Ecto neural progenitor cell (in vitro differentiated cells): ENCODE results near the gene DEFB121.

Experiments
- DNase-seq: peaks from one replicate; pipeline ENCODE4 v3.0.0-alpha.2; 2018; ENCODE audit warnings: low spot score

The DEFB121 gene

GRCh38 chr20:31363295-31363694 is 42.7 kb downstream of the DEFB121 start:
- DNase-seq, result no peak

GRCh38 chr20:31355981-31356380 is 50.0 kb downstream of the DEFB121 start:
- DNase-seq, result no peak
